HepG2 (cell line): ENCODE results near the gene ASCC3. TPM values are rescaled to one million over a fixed set of nuclear protein-coding genes. Genes with fewer than 3 reads are reported as not detected.

Source experiments
- ATAC-seq: fragments of 200-7000 bp; cut with Tn5 transposase; 3 replicates; pipeline ENCODE4 v1.9.1; 2020; ENCODE audit warnings: mild to moderate bottlenecking, moderate library complexity
- BruUV-seq: library from RNA; stranded (reverse); fragments of 400-500 nt; replicated peaks from 2 replicates; lab custom pipeline; 2021; lab: Mats Ljungman, UMichigan
- CTCF ChIA-PET: fragments of 300-600 bp; formaldehyde crosslinking; extraction: SDS; loops from one replicate; lab custom pipeline; 2021; ENCODE audit warnings: low total read pairs, inconsistent platforms, low intra/inter-chr PET ratio; lab: Yijun Ruan, JAX
- POLR2A ChIA-PET: fragments of 350-600 bp; sonication (Branson Sonifier 250); formaldehyde crosslinking; loops from one replicate; lab custom pipeline; 2020; ENCODE audit warnings: antibody characterized with exemption, inconsistent platforms; lab: Yijun Ruan, JAX
- DNase-seq: peaks from one replicate; pipeline ENCODE4 v3.0.0-alpha.2; 2015; ENCODE audit warnings: low spot score
- FAIRE-seq: peaks from 3 replicates; lab custom pipeline; 2011; peaks lifted over from hg19 to GRCh38; lab: Jason Lieb, UNC
- H2AFZ ChIP-seq: one replicate; pipeline ENCODE4 v1.6.1; 2011; ENCODE audit warnings: low read length, inconsistent platforms
- H3K27ac ChIP-seq: fragments of 300-600 bp; 3 replicates; pipeline ENCODE4 v1.8.0; 2011; ENCODE audit warnings: mixed run types, mild to moderate bottlenecking, mixed read lengths, low read length, inconsistent platforms; ENCODE audit not compliant: insufficient read depth; ENCODE audit errors: extremely low read length
- H3K27me3 ChIP-seq, 2 experiments: fragments of 200-600 bp in 1 of 2; 2 replicates in 1 of 2; 3 replicates in 1 of 2; pipeline versions ENCODE4 v1.6.0 to v1.8.0; 2011; ENCODE audit warnings: low read length in 2 of 2, mild to moderate bottlenecking in 2 of 2, moderate library complexity in 2 of 2, inconsistent platforms in 1 of 2; ENCODE audit not compliant: insufficient read depth in 2 of 2, control insufficient read depth in 1 of 2
- H3K36me3 ChIP-seq, 2 experiments: fragments of 200-600 bp in 1 of 2; replicated peaks in 1 of 2; 2 replicates in 1 of 2; 3 replicates in 1 of 2; pipeline versions ENCODE4 v1.5.1 to v1.8.0; 2011; ENCODE audit warnings: low read length in 2 of 2, inconsistent platforms in 1 of 2; ENCODE audit not compliant: insufficient read depth in 2 of 2, control insufficient read depth in 1 of 2
- H3K4me1 ChIP-seq: 2 replicates; pipeline ENCODE4 v1.5.1; 2012; ENCODE audit warnings: low read length, inconsistent platforms; ENCODE audit not compliant: insufficient read depth
- H3K4me2 ChIP-seq: 2 replicates; pipeline ENCODE4 v1.6.0; 2011; ENCODE audit warnings: low read depth, low read length, inconsistent platforms
- H3K4me3 ChIP-seq, 3 experiments: fragments of 200-600 bp in 1 of 3; sonication (generic), shearing (Covaris generic) in 1 of 3; replicated peaks in 1 of 3; 2 replicates each; pipeline ENCODE4 v1.5.1; 2011 to 2016; ENCODE audit warnings: low read length in 3 of 3, inconsistent platforms in 2 of 3, low read depth in 2 of 3, mild to moderate bottlenecking in 2 of 3, control low read depth in 1 of 3, mixed read lengths in 1 of 3; ENCODE audit not compliant: insufficient read depth in 1 of 3
- H3K79me2 ChIP-seq: one replicate; pipeline ENCODE4 v1.6.1; 2011; ENCODE audit warnings: low read length, inconsistent platforms; ENCODE audit not compliant: insufficient read depth
- H3K9ac ChIP-seq: 2 replicates; pipeline ENCODE4 v1.6.0; 2011; ENCODE audit warnings: mild to moderate bottlenecking, low read depth, low read length, inconsistent platforms; ENCODE audit not compliant: insufficient read depth
- H3K9me3 ChIP-seq: 2 replicates; pipeline ENCODE4 v1.5.1; 2012; ENCODE audit warnings: mild to moderate bottlenecking, low read length
- H4K20me1 ChIP-seq: 2 replicates; pipeline ENCODE4 v1.6.0; 2011; ENCODE audit warnings: inconsistent platforms, mild to moderate bottlenecking, low read length, moderate library complexity; ENCODE audit not compliant: insufficient read depth
- MTERF4 ChIP-seq: sonication (generic); formaldehyde crosslinking; IDR thresholded peaks from 2 replicates; pipeline ENCODE4 v1.8.0; 2023; ENCODE audit warnings: mild to moderate bottlenecking, missing genetic modification reagents
- PCBP2 ChIP-seq: fragments of 200-400 bp; formaldehyde crosslinking; optimal IDR thresholded peaks from 2 replicates; pipeline ENCODE3; 2018; ENCODE audit warnings: low read length, low read depth; ENCODE audit not compliant: poor library complexity, severe bottlenecking
- POLR2AphosphoS5 ChIP-seq: IDR thresholded peaks from 2 replicates; pipeline ENCODE4 v1.6.1; 2012; ENCODE audit warnings: low read depth, low read length
- RARA ChIP-seq: IDR thresholded peaks from 2 replicates; pipeline ENCODE4 v1.6.1; 2016; ENCODE audit warnings: missing genetic modification reagents, missing compliant biosample characterization
- RNF219 ChIP-seq: sonication (generic); formaldehyde crosslinking; IDR thresholded peaks from 2 replicates; pipeline ENCODE4 v1.5.0; 2020; ENCODE audit warnings: mild to moderate bottlenecking, missing genetic modification reagents
- SALL1 ChIP-seq: sonication (generic); formaldehyde crosslinking; IDR thresholded peaks from 2 replicates; pipeline ENCODE4 v1.8.0; 2022; ENCODE audit warnings: mild to moderate bottlenecking, missing genetic modification reagents
- XBP1 ChIP-seq: sonication (generic); formaldehyde crosslinking; IDR thresholded peaks from 2 replicates; pipeline ENCODE4 v1.5.0; 2020; ENCODE audit warnings: missing genetic modification reagents
- ZBTB43 ChIP-seq: sonication (generic); formaldehyde crosslinking; conservative IDR thresholded peaks from 2 replicates; pipeline ENCODE4 v1.4.0; 2020; ENCODE audit warnings: missing genetic modification reagents
- ZBTB49 ChIP-seq: sonication (generic); formaldehyde crosslinking; IDR thresholded peaks from 2 replicates; pipeline ENCODE4 v1.4.0; 2020; ENCODE audit warnings: missing genetic modification reagents, borderline replicate concordance
- ZFP90 ChIP-seq: sonication (generic); formaldehyde crosslinking; IDR thresholded peaks from 2 replicates; pipeline ENCODE4 v1.8.0; 2022; ENCODE audit warnings: missing genetic modification reagents, mild to moderate bottlenecking, inconsistent platforms, borderline replicate concordance
- ZNF124 ChIP-seq: sonication (generic); formaldehyde crosslinking; IDR thresholded peaks from 2 replicates; pipeline ENCODE4 v1.4.0; 2020; ENCODE audit warnings: missing genetic modification reagents
- ZNF724P ChIP-seq: sonication (generic); formaldehyde crosslinking; IDR thresholded peaks from 2 replicates; pipeline ENCODE4 v1.8.0; 2022; ENCODE audit warnings: missing genetic modification reagents, borderline replicate concordance
- ZSCAN30 ChIP-seq: sonication (generic); formaldehyde crosslinking; IDR thresholded peaks from 2 replicates; pipeline ENCODE4 v1.5.0; 2020; ENCODE audit warnings: mild to moderate bottlenecking, missing genetic modification reagents
- WGBS: methylation state at CpG from one replicate; pipeline ENCODE4 v1.1.6; 2017; ENCODE audit warnings: low lambda C conversion rate; 5-methylcytosine and 5-hydroxymethylcytosine counted together
- in situ Hi-C: cut with HindIII; loops from 2 replicates; pipeline ENCODE4 v1.10.0; 2017; ENCODE audit warnings: low pct_unique_long_range_greater_than_20kb; ENCODE audit not compliant: extremely low pct_ligation_motif_present
- intact Hi-C: fragments of 100-400 bp; cut with micrococcal nuclease; formaldehyde crosslinking; loops from one replicate; pipeline ENCODE4 v1.10.0; 2022; ENCODE audit not compliant: unreplicated experiment
- polyA plus RNA-seq, 8 experiments: library from polyadenylated mRNA; depleted of rRNA in 3 of 8; stranded (reverse) in 7 of 8; unstranded in 1 of 8; fragments of >200 nt; fragmentation: Illumina TruSeq in 4 of 8; extraction: Trizol in 4 of 8; gene quantifications; 2 replicates each; pipeline versions ENCODE4 v1.2.1 to v1.2.3, GENCODE V29; 2011 to 2016; ENCODE audit warnings: low read depth in 4 of 8, missing spikeins in 1 of 8, mixed read lengths in 1 of 8; ENCODE audit not compliant: insufficient read depth in 1 of 8
- total RNA-seq, 5 experiments: library from RNA; depleted of rRNA; stranded (reverse); fragments of >200 nt; fragmentation: Illumina TruSeq; extraction: Trizol; gene quantifications; 2 replicates each; pipeline ENCODE4 v1.2.3, GENCODE V29; 2016; ENCODE audit warnings: low read depth in 1 of 5

ASCC3 gene
- total and polyA plus RNA-seq, 2 of the 13 experiments (the other 11 are each of a cell fraction or from before 2014, with no cell fraction given), result 23.1 to 55.7 TPM

GRCh38 chr6:100553243-100553642 lies 327.9 kb downstream of the ASCC3 start:
- Histone ChIP-seq H3K4me2 (no peak overlapping the region), H2AFZ (no peak overlapping the region), H3K9me3 (no peaks in the 10 kb centered on the region), H3K4me3 (no peak overlapping the region), H3K36me3 (no peaks in the 10 kb centered on the region), H3K27ac (no peak overlapping the region), H3K4me1 (no peaks in the 10 kb centered on the region), H3K79me2 (no peaks in the 10 kb centered on the region), H3K9ac (no peak overlapping the region), H4K20me1 (no peaks in the 10 kb centered on the region), H3K27me3 (no peaks in the 10 kb centered on the region)
- DNase-seq (no peak), FAIRE-seq (no peak), ATAC-seq (no peak)
- 92% methylated on average over 1 of the region's 1 CpG for WGBS
- BruUV-seq, result no TSS peak
- in situ Hi-C loops, result no loop called here
- POLR2A ChIA-PET, result no interaction called here
- intact Hi-C loops, result no loop called here
- TF ChIP-seq POLR2AphosphoS5 (no peak), RNF219 (CRISPR knock-in tag) (no peak), ZNF724P (CRISPR knock-in tag) (no peak), ZNF124 (CRISPR knock-in tag) (no peak), XBP1 (CRISPR knock-in tag) (no peak), SALL1 (CRISPR knock-in tag) (no peak), RARA (CRISPR knock-in tag) (no peak), MTERF4 (CRISPR knock-in tag) (no peak), ZSCAN30 (CRISPR knock-in tag) (no peak), PCBP2 (no peak), ZBTB43 (no peak), ZFP90 (CRISPR knock-in tag) (no peak), ZBTB49 (CRISPR knock-in tag) (no peak)
- CTCF ChIA-PET, result no interaction called here
